IPS-20b (cell line): ENCODE results near the gene TAB2.

Experiments
- H3K27ac ChIP-seq: one replicate; pipeline ENCODE4 v1.5.1; 2013; ENCODE audit warnings: low read length
- H3K27me3 ChIP-seq: 2 replicates; pipeline ENCODE4 v1.6.1; 2013; ENCODE audit warnings: mild to moderate bottlenecking, low read length, inconsistent platforms; ENCODE audit not compliant: insufficient read depth
- H3K36me3 ChIP-seq: 2 replicates; pipeline ENCODE4 v1.6.1; 2013; ENCODE audit warnings: low read depth, mild to moderate bottlenecking, inconsistent platforms, low read length, moderate library complexity; ENCODE audit not compliant: insufficient read depth
- H3K4me1 ChIP-seq: 2 replicates; pipeline ENCODE4 v1.6.1; 2013; ENCODE audit warnings: mild to moderate bottlenecking, control low read depth, inconsistent platforms, low read length, moderate library complexity; ENCODE audit not compliant: insufficient read depth
- H3K4me3 ChIP-seq: 2 replicates; pipeline ENCODE4 v1.5.1; 2013; ENCODE audit warnings: mild to moderate bottlenecking, low read length, inconsistent platforms
- H3K9ac ChIP-seq: 2 replicates; pipeline ENCODE4 v1.6.1; 2013; ENCODE audit warnings: low read depth, mild to moderate bottlenecking, inconsistent platforms, low read length, moderate library complexity
- H3K9me3 ChIP-seq: 2 replicates; pipeline ENCODE4 v1.6.1; 2013; ENCODE audit warnings: mild to moderate bottlenecking, low read depth, low read length, inconsistent platforms; ENCODE audit not compliant: insufficient read depth

TAB2 gene, protein sequence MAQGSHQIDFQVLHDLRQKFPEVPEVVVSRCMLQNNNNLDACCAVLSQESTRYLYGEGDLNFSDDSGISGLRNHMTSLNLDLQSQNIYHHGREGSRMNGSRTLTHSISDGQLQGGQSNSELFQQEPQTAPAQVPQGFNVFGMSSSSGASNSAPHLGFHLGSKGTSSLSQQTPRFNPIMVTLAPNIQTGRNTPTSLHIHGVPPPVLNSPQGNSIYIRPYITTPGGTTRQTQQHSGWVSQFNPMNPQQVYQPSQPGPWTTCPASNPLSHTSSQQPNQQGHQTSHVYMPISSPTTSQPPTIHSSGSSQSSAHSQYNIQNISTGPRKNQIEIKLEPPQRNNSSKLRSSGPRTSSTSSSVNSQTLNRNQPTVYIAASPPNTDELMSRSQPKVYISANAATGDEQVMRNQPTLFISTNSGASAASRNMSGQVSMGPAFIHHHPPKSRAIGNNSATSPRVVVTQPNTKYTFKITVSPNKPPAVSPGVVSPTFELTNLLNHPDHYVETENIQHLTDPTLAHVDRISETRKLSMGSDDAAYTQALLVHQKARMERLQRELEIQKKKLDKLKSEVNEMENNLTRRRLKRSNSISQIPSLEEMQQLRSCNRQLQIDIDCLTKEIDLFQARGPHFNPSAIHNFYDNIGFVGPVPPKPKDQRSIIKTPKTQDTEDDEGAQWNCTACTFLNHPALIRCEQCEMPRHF

DNA sequence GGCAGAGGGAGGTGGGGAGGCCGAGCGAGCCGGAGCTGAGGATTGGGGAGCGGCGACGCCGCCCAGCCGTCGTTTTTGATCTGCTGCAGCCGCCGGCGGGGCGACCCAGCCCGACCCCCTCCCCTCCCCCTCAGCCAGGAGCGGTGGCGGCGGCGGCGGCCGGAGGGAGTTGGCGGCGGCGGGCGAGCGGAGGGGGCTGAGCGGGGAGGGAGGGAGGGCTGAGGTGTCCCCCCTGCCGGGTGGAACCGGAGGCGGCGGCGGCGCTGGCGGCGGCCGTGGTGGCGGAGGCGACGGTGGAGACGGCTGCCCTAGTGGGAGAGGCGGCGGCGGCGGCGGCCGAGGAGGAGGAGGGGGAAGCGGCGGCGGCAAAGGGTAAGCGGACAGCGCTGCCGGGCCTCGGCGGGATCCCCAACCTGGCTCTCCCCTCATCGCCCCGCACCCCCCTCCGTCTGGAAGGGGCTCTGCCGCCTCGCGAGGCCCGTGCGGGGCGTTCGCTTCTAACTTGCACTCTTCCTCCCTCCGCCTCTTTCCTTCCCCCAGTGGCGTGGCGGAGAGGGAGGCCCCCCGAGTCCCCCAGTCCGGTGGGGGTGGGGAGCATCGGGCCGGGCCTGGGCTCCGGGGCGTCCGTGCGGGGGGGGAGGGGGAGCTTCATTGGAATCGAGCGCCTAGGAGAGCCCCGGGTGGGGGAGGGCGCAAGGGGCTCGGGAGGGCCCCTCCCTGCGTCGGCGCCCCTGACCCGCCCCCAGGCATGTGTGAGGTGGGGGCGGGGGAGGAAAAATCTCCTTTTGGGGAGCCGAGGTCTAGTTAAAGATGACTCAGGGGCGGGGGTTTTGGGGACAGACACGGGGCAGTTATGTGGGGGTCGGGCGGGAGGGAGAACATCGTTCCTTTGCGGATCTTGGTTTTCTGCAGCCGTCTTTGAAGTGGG is at the start of gene TAB2:
Gene TAB2, plus strand, starts transcription at position 69 of the 928 bp plus-strand sequence. CDS start 52,286 bp downstream, outside the sequence.
- Histone ChIP-seq H3K4me3 (peak within 1 kb of the TSS; percentile 95), H3K27me3 (no peaks in the 10 kb centered on the region), H3K9me3 (no peaks in the 10 kb centered on the region), H3K27ac (peak within 1 kb of the TSS; percentile 69), H3K36me3 (no peaks in the 10 kb centered on the region), H3K9ac (peak within 1 kb of the TSS; percentile 77; the same call in 1 of the 2 replicates), H3K4me1 (peaks cover 15% of the 10 kb centered on the region)

DNA sequence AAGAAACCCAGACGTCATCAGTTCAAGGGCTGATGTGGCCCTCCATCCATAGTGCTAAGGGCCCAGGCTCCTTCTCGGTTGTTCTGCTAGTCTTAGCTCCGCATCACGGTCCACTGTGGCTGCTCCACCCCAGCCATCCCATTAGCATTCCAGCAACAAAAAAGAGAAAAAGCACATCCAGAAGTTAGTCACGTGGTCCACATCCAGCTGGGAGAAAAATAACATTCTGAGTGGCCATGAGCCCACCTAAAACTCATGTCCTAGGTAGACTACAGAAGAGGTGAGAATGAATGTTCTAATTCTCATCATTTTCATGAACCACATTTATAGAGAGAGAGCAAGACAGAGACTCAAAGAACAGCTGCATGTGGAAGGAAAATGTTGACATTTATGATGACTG is 49.4 kb upstream of the TAB2 start:
- Histone ChIP-seq H3K4me1 (no peaks in the 10 kb centered on the region), H3K9ac (no peak overlapping the region), H3K27me3 (no peaks in the 10 kb centered on the region), H3K27ac (no peak overlapping the region), H3K36me3 (no peaks in the 10 kb centered on the region), H3K9me3 (no peaks in the 10 kb centered on the region), H3K4me3 (no peak overlapping the region)

DNA sequence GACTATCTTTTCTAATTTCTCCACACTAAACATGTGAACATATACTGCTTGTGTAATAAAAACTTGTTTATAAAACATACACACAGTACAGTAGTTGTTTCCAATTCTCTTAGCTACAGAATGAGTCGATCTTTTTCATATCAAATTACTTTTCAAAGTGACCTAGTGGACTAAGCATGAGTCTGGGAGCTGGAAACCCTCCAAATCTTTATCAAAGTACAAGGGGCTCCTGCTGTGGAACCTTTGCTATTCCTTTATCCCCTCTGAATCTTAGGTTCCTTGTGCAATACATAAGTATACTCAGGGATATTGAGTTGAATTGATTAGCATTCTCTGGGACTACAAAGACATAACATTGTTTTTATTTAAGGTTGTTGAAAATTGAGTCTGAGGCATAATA is 48.7 kb upstream of the TAB2 start:
- Histone ChIP-seq H3K27me3 (no peaks in the 10 kb centered on the region), H3K36me3 (no peaks in the 10 kb centered on the region), H3K9ac (no peak overlapping the region), H3K27ac (no peak overlapping the region), H3K9me3 (no peaks in the 10 kb centered on the region), H3K4me1 (no peaks in the 10 kb centered on the region), H3K4me3 (no peak overlapping the region)

DNA sequence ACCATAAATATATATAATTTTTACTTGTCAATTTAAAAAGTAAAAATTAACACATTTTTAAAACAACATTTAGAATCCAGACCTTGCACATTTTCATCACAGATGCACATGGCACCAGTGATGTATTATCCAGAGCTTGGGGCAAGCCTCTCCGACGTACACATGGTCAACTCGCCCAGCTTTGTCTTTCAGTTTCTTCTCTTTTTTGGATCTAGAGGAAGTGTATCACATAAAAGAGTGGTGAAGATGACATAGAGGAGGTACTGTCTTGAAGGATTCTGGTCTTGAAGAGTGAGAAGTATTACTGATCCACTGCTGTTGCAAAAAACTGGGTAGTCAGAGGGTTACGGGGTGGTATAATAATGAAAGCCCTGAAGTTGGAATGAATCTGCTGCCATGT is 46.9 kb upstream of the TAB2 start:
- Histone ChIP-seq H3K4me1 (no peaks in the 10 kb centered on the region), H3K36me3 (no peaks in the 10 kb centered on the region), H3K9ac (no peak overlapping the region), H3K4me3 (no peak overlapping the region), H3K27ac (no peak overlapping the region), H3K9me3 (no peaks in the 10 kb centered on the region), H3K27me3 (no peaks in the 10 kb centered on the region)

DNA sequence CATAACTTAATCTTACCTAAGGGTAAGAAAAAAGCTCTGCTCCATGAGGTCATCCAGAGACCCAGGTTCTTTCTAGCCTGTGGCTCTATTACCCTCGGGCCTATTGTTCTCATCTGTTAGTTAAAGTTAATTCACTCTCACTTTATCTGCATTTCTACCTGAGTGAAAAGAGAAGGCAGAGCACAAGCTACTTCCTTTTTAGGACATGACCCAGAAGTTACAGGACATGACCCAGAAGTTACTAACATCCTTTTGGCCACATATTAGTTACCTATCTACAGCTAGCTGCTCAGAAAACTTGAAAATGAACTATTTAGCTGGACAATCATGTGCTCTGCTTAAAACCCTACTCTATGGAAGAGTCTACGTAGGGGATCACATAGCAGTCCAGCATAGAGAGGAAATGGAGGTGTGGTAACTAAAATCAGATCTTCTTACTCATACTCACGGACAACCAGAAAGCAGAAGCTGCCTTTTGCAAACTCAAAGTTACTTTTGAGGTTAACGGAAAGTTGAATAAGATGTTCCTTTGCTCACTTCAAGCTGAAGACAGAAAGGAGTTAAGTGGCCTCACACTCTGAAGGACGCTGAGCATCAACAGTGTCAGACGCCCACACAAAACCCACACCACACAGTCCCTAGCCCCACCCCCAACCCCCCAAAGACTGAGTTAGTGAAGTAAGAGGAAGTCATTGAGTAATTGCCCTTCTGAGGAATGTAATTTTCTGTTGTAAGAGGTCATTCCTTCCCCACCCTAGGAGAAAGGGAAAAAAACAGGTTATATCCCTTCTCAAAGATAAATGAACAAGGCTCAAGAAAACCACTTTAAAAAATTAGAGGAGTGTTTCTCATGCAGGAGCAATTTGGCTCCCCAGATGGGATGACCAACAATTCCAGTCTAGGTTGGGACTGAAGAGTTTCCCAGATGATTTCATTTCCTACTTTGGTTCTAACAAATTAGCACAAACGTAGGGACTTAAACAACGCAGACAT is 45.9 kb upstream of the TAB2 start:
- Histone ChIP-seq H3K27me3 (no peaks in the 10 kb centered on the region), H3K4me3 (no peak overlapping the region), H3K4me1 (no peaks in the 10 kb centered on the region), H3K9ac (no peak overlapping the region), H3K36me3 (no peaks in the 10 kb centered on the region), H3K27ac (no peak overlapping the region), H3K9me3 (no peaks in the 10 kb centered on the region)

DNA sequence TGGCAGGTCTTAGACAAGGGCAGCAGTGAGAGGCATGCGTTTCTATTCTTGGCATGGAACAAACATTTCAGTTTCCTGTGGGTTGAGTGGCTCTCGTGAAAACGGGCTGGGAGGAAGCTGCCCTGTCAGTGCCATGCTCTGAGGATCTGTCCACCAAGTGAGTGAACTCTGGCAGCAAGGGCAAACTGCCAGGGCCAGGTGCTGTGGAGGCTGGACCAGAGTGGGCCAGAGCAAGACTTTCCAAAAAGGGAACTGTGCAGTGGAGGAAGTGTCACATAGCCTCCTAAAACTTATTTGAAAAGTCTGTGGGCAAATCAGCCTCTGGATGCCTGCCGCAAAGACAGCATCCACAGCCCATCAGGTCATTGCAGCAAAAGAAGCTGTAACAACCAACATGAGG is 44.2 kb upstream of the TAB2 start:
- Histone ChIP-seq H3K27me3 (no peaks in the 10 kb centered on the region), H3K36me3 (no peaks in the 10 kb centered on the region), H3K9me3 (no peaks in the 10 kb centered on the region), H3K27ac (no peak overlapping the region), H3K9ac (no peak overlapping the region), H3K4me3 (no peak overlapping the region), H3K4me1 (no peaks in the 10 kb centered on the region)

DNA sequence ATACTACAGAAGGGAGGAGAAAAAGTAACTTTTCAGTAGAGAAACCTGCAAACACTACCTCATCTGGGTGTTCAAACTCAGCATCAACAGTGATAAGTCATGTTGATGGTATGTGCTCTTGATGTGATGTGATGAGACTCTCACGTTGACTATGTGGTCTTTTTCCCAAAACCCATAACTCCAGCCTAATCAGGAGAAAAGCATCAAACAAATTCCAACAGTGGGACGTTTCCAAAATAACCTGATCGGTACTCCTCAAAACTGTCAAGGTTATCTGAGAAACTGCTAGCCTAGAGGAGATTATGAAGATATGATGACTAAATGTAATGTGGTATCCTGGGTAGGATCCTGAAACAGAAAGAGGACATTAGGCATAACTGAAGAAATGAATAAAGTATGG is 41.9 kb upstream of the TAB2 start:
- Histone ChIP-seq H3K36me3 (no peaks in the 10 kb centered on the region), H3K4me3 (no peak overlapping the region), H3K27me3 (no peaks in the 10 kb centered on the region), H3K9ac (no peak overlapping the region), H3K4me1 (no peaks in the 10 kb centered on the region), H3K27ac (no peak overlapping the region), H3K9me3 (no peaks in the 10 kb centered on the region)

DNA sequence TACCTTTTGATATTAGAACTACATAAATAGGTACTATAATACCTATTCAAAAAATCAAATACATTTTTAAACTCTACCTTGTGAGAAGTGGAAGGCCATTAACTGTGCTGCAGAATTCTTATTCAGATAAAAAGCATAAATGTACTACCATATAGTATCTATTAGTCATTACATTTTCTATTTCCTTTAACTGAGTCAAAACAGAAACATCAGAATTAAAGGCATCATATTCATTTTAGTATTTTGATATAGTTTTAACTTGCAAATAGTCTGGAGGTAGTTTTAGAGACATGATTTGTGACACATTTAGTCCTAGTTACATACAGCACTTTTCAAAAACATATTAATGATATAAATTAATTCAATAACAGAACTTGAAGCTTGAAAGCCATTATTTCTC is 39.9 kb upstream of the TAB2 start:
- H3K27me3 ChIP-seq: no peaks in the 10 kb centered on the region
- no peaks in the 10 kb centered on the region for H3K9me3 ChIP-seq
- H3K4me1 ChIP-seq: no peaks in the 10 kb centered on the region
- H3K9ac ChIP-seq: no peak overlapping the region
- no peak overlapping the region for H3K27ac ChIP-seq
- H3K36me3 ChIP-seq: no peaks in the 10 kb centered on the region
- H3K4me3 ChIP-seq: no peak overlapping the region

DNA sequence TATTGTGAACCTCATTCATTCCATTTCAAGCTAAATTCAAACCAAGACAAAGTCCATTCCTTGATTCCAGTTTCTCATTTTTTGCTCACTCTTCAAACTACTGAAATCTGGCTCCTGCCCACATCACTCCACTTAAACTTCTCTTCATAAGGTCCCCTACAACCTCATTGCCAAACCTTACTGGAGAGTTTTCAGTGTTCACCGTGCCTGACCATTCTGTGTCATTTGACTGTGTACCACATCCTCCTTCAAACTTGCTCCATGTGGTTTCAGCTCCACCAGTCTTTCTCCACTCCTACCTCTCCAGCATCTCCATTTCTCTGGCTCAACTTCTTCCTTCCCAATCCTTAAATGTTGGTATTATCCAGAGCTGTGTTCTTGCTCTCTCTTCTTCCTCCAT is 38.5 kb upstream of the TAB2 start:
- no peaks in the 10 kb centered on the region for H3K27me3 ChIP-seq
- no peaks in the 10 kb centered on the region for H3K36me3 ChIP-seq
- H3K9me3 ChIP-seq: no peaks in the 10 kb centered on the region
- no peak overlapping the region for H3K27ac ChIP-seq
- H3K4me1 ChIP-seq: no peaks in the 10 kb centered on the region
- no peak overlapping the region for H3K9ac ChIP-seq
- no peak overlapping the region for H3K4me3 ChIP-seq

DNA sequence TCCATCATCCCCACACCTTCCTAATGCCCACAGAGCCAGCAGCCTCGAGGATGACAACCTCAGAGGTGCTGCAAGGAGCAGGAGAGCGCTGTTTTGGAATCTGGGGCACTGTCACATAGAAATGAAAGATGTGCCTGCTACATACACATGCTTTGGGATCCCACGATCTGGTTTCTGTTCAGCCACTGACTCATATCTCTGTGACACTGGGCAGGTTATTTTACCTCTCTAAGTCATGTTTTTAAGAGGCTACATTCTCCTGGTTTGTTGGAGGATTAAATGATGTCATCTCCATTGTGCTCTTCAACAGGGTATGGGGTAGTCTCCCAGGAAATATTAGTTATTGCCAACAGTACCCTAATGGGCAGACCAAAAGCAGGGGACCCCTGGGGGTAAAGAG is 32.6 kb upstream of the TAB2 start:
- H3K9ac ChIP-seq: no peak overlapping the region
- no peaks in the 10 kb centered on the region for H3K36me3 ChIP-seq
- H3K27me3 ChIP-seq: no peaks in the 10 kb centered on the region
- no peaks in the 10 kb centered on the region for H3K9me3 ChIP-seq
- H3K27ac ChIP-seq: no peak overlapping the region
- no peak overlapping the region for H3K4me3 ChIP-seq
- no peaks in the 10 kb centered on the region for H3K4me1 ChIP-seq

DNA sequence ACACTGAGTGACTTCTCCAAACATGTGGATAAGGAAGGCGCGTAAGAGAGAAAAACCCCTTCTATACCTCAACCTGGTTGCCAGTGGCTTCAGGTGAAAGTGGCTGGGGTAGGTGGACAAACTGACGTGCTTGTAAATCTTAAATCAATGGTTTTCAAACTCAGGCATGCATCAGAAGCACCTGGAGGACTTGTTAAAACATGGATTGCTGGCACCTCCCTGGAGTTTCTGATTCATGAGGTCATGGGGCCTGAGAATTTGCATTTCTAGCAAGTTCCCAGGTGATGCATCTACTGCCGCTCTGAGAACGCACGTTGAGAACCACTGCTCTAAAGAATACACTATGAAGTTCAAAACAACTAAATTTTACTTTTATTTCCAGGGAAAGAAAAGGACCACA is 31.9 kb upstream of the TAB2 start:
- H3K36me3 ChIP-seq: no peaks in the 10 kb centered on the region
- no peak overlapping the region for H3K4me3 ChIP-seq
- H3K4me1 ChIP-seq: no peaks in the 10 kb centered on the region
- H3K9me3 ChIP-seq: no peaks in the 10 kb centered on the region
- no peak overlapping the region for H3K27ac ChIP-seq
- H3K27me3 ChIP-seq: no peaks in the 10 kb centered on the region
- H3K9ac ChIP-seq: no peak overlapping the region
